ENCODE measurements around the gene FAM156B. TPM values are rescaled to one million over a fixed set of nuclear protein-coding genes. Genes with fewer than 3 reads are reported as not detected.
"Not testable (repeated sequence)": the region's sequence is repeated elsewhere in the genome, so short reads cannot be mapped to it uniquely, and the experiment has no call there.

The FAM156B gene
- total RNA-seq, 1 experiment from 2014 or later, result 11.2 TPM

DNA sequence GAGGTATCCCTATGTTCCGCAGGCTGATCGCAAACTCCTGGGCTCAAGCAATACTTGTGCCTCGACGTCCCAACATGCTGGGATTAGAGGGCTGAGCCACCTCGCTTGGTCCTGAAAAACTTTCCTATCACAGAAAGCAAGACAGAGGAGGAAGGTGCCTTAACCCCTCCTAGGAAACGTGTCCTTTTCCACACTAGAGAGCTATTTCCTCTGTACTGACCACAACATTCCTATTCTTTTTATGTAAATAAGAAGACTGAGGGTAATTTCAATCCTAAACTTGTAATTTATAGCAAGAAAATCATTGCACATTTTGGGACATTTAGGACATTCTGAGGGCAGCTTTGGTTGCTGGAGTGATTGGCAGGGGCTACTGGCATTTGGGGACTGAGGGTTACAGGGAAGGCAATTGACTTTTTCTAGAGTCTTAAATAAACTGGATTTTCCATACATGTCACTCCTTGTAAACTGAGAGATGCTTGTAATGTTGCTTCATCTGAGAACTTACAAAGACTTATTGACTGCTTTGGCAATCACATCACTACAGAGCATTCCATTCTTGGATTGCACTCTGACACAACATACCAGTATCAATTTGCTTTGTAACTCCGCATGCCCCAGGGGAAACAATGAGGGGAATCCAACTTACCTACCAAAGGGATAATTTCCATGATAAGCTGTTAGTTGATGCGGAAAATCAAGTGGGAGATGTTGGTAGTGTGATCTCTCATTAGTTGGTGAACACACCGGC is 44.8 kb upstream of the FAM156B start:
- Histone ChIP-seq H3K56ac (ENCODE audit: insufficient read length, low read depth, low read length) (no peak overlapping the region), H3K14ac (ENCODE audit: insufficient read depth, low read length) (no peak overlapping the region), H2AK5ac (ENCODE audit: insufficient read length, low read length) (no peak overlapping the region), H3K27me3 (ENCODE audit: insufficient read depth, low read length) (no peaks in the 10 kb centered on the region), H3T11ph (ENCODE audit: low read length) (no peak overlapping the region), H4K91ac (ENCODE audit: insufficient read length, low read depth, low read length) (no peak overlapping the region), H3K4me1 (ENCODE audit: insufficient read depth, low read length) (no peaks in the 10 kb centered on the region), H2BK20ac (ENCODE audit: low read depth, low read length, poor library complexity, severe bottlenecking) (no peak overlapping the region), H2BK5ac (ENCODE audit: insufficient read length, low read length) (no peak overlapping the region), H3K18ac (ENCODE audit: insufficient read length, low read depth, low read length) (no peak overlapping the region), H3K4ac (ENCODE audit: low read depth, low read length) (no peak overlapping the region), H3K4me2 (ENCODE audit: insufficient read depth, insufficient read length, low read length) (no peak overlapping the region), H2BK15ac (ENCODE audit: low read depth, low read length) (no peak overlapping the region), H3K79me2 (ENCODE audit: insufficient read depth, low read length) (no peaks in the 10 kb centered on the region), H3K27ac (ENCODE audit: insufficient read length, low read depth, low read length) (no peak overlapping the region), H3K23ac (ENCODE audit: insufficient read length, low read depth, low read length) (no peak overlapping the region), H4K20me1 (ENCODE audit: control insufficient read depth, insufficient read depth, insufficient read length) (no peaks in the 10 kb centered on the region), H3K23me2 (ENCODE audit: insufficient read length, low read depth, low read length, poor library complexity, severe bottlenecking) (no peaks in the 10 kb centered on the region), H2AFZ (ENCODE audit: low read length) (no peak overlapping the region), H3K79me1 (ENCODE audit: insufficient read depth, low read depth, low read length, poor library complexity, severe bottlenecking) (no peaks in the 10 kb centered on the region), H3K9me3 (ENCODE audit: control insufficient read depth, low read depth, low read length) (peaks cover 36% of the 10 kb centered on the region), H3K9ac (ENCODE audit: extremely low read depth, insufficient read length, low read length) (no peak overlapping the region), H4K5ac (ENCODE audit: insufficient read length, low read depth, low read length) (no peak overlapping the region), H2BK12ac (ENCODE audit: insufficient read length, low read depth, low read length) (no peak overlapping the region), H2BK120ac (ENCODE audit: low read depth, low read length, poor library complexity, severe bottlenecking) (no peak overlapping the region), H4K8ac (replicated peaks; ENCODE audit: insufficient read length, low read depth, low read length) (no peak overlapping the region)
- no peak overlapping the region for H3K27ac Mint-ChIP-seq
- H3K4me3 Mint-ChIP-seq, result no peak overlapping the region
- no peak for DNase-seq
- H3K27me3 Mint-ChIP-seq (ENCODE audit: low read depth), result peaks cover 14% of the 10 kb centered on the region
- H3K4me1 Mint-ChIP-seq, result no peaks in the 10 kb centered on the region
- no CpG with 5 or more reads among the region's 9 CpGs for WGBS (ENCODE audit: extremely low coverage, insufficient read length, low lambda C conversion rate)
- H3K9me3 Mint-ChIP-seq, result peaks cover 80 to 85% of the 10 kb centered on the region in 2 experiments
- TF ChIP-seq, protein P1, sequence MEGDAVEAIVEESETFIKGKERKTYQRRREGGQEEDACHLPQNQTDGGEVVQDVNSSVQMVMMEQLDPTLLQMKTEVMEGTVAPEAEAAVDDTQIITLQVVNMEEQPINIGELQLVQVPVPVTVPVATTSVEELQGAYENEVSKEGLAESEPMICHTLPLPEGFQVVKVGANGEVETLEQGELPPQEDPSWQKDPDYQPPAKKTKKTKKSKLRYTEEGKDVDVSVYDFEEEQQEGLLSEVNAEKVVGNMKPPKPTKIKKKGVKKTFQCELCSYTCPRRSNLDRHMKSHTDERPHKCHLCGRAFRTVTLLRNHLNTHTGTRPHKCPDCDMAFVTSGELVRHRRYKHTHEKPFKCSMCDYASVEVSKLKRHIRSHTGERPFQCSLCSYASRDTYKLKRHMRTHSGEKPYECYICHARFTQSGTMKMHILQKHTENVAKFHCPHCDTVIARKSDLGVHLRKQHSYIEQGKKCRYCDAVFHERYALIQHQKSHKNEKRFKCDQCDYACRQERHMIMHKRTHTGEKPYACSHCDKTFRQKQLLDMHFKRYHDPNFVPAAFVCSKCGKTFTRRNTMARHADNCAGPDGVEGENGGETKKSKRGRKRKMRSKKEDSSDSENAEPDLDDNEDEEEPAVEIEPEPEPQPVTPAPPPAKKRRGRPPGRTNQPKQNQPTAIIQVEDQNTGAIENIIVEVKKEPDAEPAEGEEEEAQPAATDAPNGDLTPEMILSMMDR (conservative IDR thresholded peaks at IDR 0.05), result no peak
- peaks cover 3 to 4% (median 3%) of the 10 kb centered on the region in 3 experiments; a peak in 5 of 7 replicates for H3K36me3 Mint-ChIP-seq (ENCODE audit: insufficient read depth in 1 of 3, low read depth in 3 of 3)

GRCh38 chrX:52856991-52857525 is 40.1 kb upstream of the FAM156B start:
- not testable (repeated sequence) for H3K14ac ChIP-seq (ENCODE audit: insufficient read depth, low read length); H3K79me1 ChIP-seq (ENCODE audit: insufficient read depth, low read depth, low read length, poor library complexity, severe bottlenecking); H2BK20ac ChIP-seq (ENCODE audit: low read depth, low read length, poor library complexity, severe bottlenecking); H3K23ac ChIP-seq (ENCODE audit: insufficient read length, low read depth, low read length); H3K4me3 Mint-ChIP-seq; H4K8ac ChIP-seq (replicated peaks; ENCODE audit: insufficient read length, low read depth, low read length); H3K4me1 Mint-ChIP-seq; H3K56ac ChIP-seq (ENCODE audit: insufficient read length, low read depth, low read length); H3K27me3 Mint-ChIP-seq (ENCODE audit: low read depth); H2AFZ ChIP-seq (ENCODE audit: low read length); H2AK5ac ChIP-seq (ENCODE audit: insufficient read length, low read length); H2BK5ac ChIP-seq (ENCODE audit: insufficient read length, low read length); H3T11ph ChIP-seq (ENCODE audit: low read length); H3K27ac Mint-ChIP-seq; H3K36me3 Mint-ChIP-seq (ENCODE audit: insufficient read depth in 1 of 3, low read depth in 3 of 3); H2BK12ac ChIP-seq (ENCODE audit: insufficient read length, low read depth, low read length); DNase-seq; H2BK120ac ChIP-seq (ENCODE audit: low read depth, low read length, poor library complexity, severe bottlenecking); H3K23me2 ChIP-seq (ENCODE audit: insufficient read length, low read depth, low read length, poor library complexity, severe bottlenecking); H3K9ac ChIP-seq (ENCODE audit: extremely low read depth, insufficient read length, low read length); H3K27me3 ChIP-seq (ENCODE audit: insufficient read depth, low read length); H3K4me1 ChIP-seq (ENCODE audit: insufficient read depth, low read length); H4K20me1 ChIP-seq (ENCODE audit: control insufficient read depth, insufficient read depth, insufficient read length); H3K4me2 ChIP-seq (ENCODE audit: insufficient read depth, insufficient read length, low read length); H4K5ac ChIP-seq (ENCODE audit: insufficient read length, low read depth, low read length); H3K79me2 ChIP-seq (ENCODE audit: insufficient read depth, low read length); H3K4ac ChIP-seq (ENCODE audit: low read depth, low read length); H3K27ac ChIP-seq (ENCODE audit: insufficient read length, low read depth, low read length); H2BK15ac ChIP-seq (ENCODE audit: low read depth, low read length); H3K18ac ChIP-seq (ENCODE audit: insufficient read length, low read depth, low read length); H4K91ac ChIP-seq (ENCODE audit: insufficient read length, low read depth, low read length)
- WGBS (ENCODE audit: extremely low coverage, insufficient read length, low lambda C conversion rate), result no CpG with 5 or more reads among the region's 4 CpGs
- peaks cover 68 to 81% of the 10 kb centered on the region in 2 experiments for H3K9me3 Mint-ChIP-seq
- H3K9me3 ChIP-seq (ENCODE audit: control insufficient read depth, low read depth, low read length), result peaks cover 18% of the 10 kb centered on the region

All from H9 (cell line).